Stimulated activated naive CD8-positive, alpha-beta T cell treated with anti-CD3 and anti-CD28 coated beads, Interleukin-15, amount 100 ng/mL, for 72 hours (primary cell): Measurements from ENCODE around the gene HSPA12B.

Experiments used
- ATAC-seq: fragments of 150-1000 bp; cut with Tn5 transposase; 2 replicates; pipeline ENCODE4 v1.10.0; 2021; ENCODE audit warnings: mild to moderate bottlenecking, moderate library complexity
- DNase-seq, 2 donors: peaks; one replicate each; pipeline ENCODE4 v3.0.0; 2021 to 2022
- H3K27ac Mint-ChIP-seq, 2 donors: one replicate each; pipeline ENCODE4 v1.8.0; 2022; ENCODE audit warnings: mild to moderate bottlenecking in 2 of 2, mixed read lengths in 2 of 2, moderate library complexity in 2 of 2
- H3K27me3 Mint-ChIP-seq: one replicate; pipeline ENCODE4 v1.8.0; 2022; ENCODE audit warnings: mixed read lengths
- H3K4me1 Mint-ChIP-seq: one replicate; pipeline ENCODE4 v1.8.0; 2022; ENCODE audit warnings: mild to moderate bottlenecking, mixed read lengths
- H3K4me3 Mint-ChIP-seq, 2 donors: one replicate each; pipeline ENCODE4 v1.8.0; 2022; ENCODE audit warnings: mild to moderate bottlenecking in 2 of 2, mixed read lengths in 2 of 2, moderate library complexity in 1 of 2
- H3K9me3 Mint-ChIP-seq, 2 donors: one replicate each; pipeline ENCODE4 v1.8.0; 2022; ENCODE audit warnings: mixed read lengths in 2 of 2

Gene HSPA12B

GRCh38 chr20:3759884-3760283 lies 27.4 kb downstream of the HSPA12B start:
- Mint-ChIP-seq H3K9me3 (no peaks in the 10 kb centered on the region), H3K4me1 (peaks cover 9% of the 10 kb centered on the region), H3K4me3 (no peak overlapping the region), H3K27me3 (no peaks in the 10 kb centered on the region), H3K27ac (peak overlapping the region in 1 of 2 donors; percentile 75)
- peak; percentile 8 for ATAC-seq
- DNase-seq = no peak

- H3K4me1 Mint-ChIP-seq = peaks cover 18% of the 10 kb centered on the region
- H3K9me3 Mint-ChIP-seq = no peaks in the 10 kb centered on the region
- H3K4me3 Mint-ChIP-seq = no peak overlapping the region
- no peaks in the 10 kb centered on the region for H3K27me3 Mint-ChIP-seq
- no peak for ATAC-seq
- no peak overlapping the region for H3K27ac Mint-ChIP-seq
- no peak for DNase-seq
Measured at GRCh38 chr20:3760655-3761348, 28.3 kb downstream of the HSPA12B start.

GRCh38 chr20:3763671-3764601 lies 31.5 kb downstream of the HSPA12B start:
- no peak for ATAC-seq
- H3K4me3 Mint-ChIP-seq = no peak overlapping the region

GRCh38 chr20:3764659-3765058 lies 32.2 kb downstream of the HSPA12B start:
- Mint-ChIP-seq H3K4me1 (peaks cover 44% of the 10 kb centered on the region), H3K9me3 (no peaks in the 10 kb centered on the region), H3K27me3 (no peaks in the 10 kb centered on the region), H3K4me3 (no peak overlapping the region), H3K27ac (peak overlapping the region in 1 of 2 donors; percentile 34)
- no peak for DNase-seq
- no peak for ATAC-seq

More at GRCh38 chr20:3763671-3764601, 31.5 kb downstream of the HSPA12B start:
- Mint-ChIP-seq H3K9me3 (no peaks in the 10 kb centered on the region), H3K27ac (peak overlapping the region in 1 of 2 donors; percentile 34), H3K4me1 (peaks cover 39% of the 10 kb centered on the region), H3K27me3 (no peaks in the 10 kb centered on the region)
- DNase-seq = no peak

GRCh38 chr20:3765171-3765882 lies 32.8 kb downstream of the HSPA12B start:
- ATAC-seq (no peak), DNase-seq (no peak)
- Mint-ChIP-seq H3K9me3 (no peaks in the 10 kb centered on the region), H3K4me1 (peaks cover 44% of the 10 kb centered on the region), H3K4me3 (no peak overlapping the region), H3K27ac (no peak overlapping the region), H3K27me3 (no peaks in the 10 kb centered on the region)

- H3K4me3 Mint-ChIP-seq = peak overlapping the region; percentile 91 to 97
- no peak for ATAC-seq
- H3K27me3 Mint-ChIP-seq = no peaks in the 10 kb centered on the region
- DNase-seq = no peak
- no peaks in the 10 kb centered on the region for H3K9me3 Mint-ChIP-seq
- H3K4me1 Mint-ChIP-seq = peaks cover 44% of the 10 kb centered on the region
- peak overlapping the region in 1 of 2 donors; percentile 86 for H3K27ac Mint-ChIP-seq
Measured at GRCh38 chr20:3766422-3767109, 34.1 kb downstream of the HSPA12B start.

- Mint-ChIP-seq H3K27me3 (no peaks in the 10 kb centered on the region), H3K27ac (peak overlapping the region in 1 of 2 donors; percentile 86), H3K9me3 (no peaks in the 10 kb centered on the region), H3K4me1 (peaks cover 44% of the 10 kb centered on the region), H3K4me3 (peak overlapping the region; percentile 91 to 97)
- DNase-seq (no peak), ATAC-seq (no peak)
Measured at GRCh38 chr20:3767110-3767426, 34.6 kb downstream of the HSPA12B start.

GRCh38 chr20:3767427-3768341 lies 35.2 kb downstream of the HSPA12B start, which contains the start of gene ADISSP:
Gene ADISSP, minus strand, starts transcription at chr20:3767753. Its CDS starts 7,653 bp downstream, at chr20:3760100.
- Mint-ChIP-seq H3K4me1 (peaks cover 44% of the 10 kb centered on the region), H3K9me3 (no peaks in the 10 kb centered on the region), H3K4me3 (peak within 1 kb of the TSS; percentile 91 to 97), H3K27ac (peak within 1 kb of the TSS; percentile 97 to 98), H3K27me3 (no peaks in the 10 kb centered on the region)
- ATAC-seq = peak; percentile 92
- peak; percentile 98 to 99 for DNase-seq

- Mint-ChIP-seq H3K27ac (peak overlapping the region; percentile 97 to 98), H3K27me3 (no peaks in the 10 kb centered on the region), H3K4me3 (peak overlapping the region; percentile 91 to 97), H3K9me3 (no peaks in the 10 kb centered on the region), H3K4me1 (peaks cover 44% of the 10 kb centered on the region)
- peak; percentile 80 to 81 for DNase-seq
- peak; percentile 73 for ATAC-seq
Measured at GRCh38 chr20:3768342-3769130, 36.1 kb downstream of the HSPA12B start.

- ATAC-seq (no peak), DNase-seq (no peak)
- no peak overlapping the region for H3K27ac Mint-ChIP-seq
- peaks cover 19% of the 10 kb centered on the region for H3K4me1 Mint-ChIP-seq
- no peaks in the 10 kb centered on the region for H3K27me3 Mint-ChIP-seq
- H3K4me3 Mint-ChIP-seq = no peak overlapping the region
- H3K9me3 Mint-ChIP-seq = no peaks in the 10 kb centered on the region
Measured at GRCh38 chr20:3771552-3772058, 39.1 kb downstream of the HSPA12B start.

- Mint-ChIP-seq H3K9me3 (no peaks in the 10 kb centered on the region), H3K4me3 (no peak overlapping the region), H3K27ac (no peak overlapping the region), H3K4me1 (peaks cover 29% of the 10 kb centered on the region), H3K27me3 (peaks cover 19% of the 10 kb centered on the region)
- no peak for ATAC-seq
- DNase-seq = no peak
Measured at GRCh38 chr20:3775457-3776108, 43.1 kb downstream of the HSPA12B start.

- ATAC-seq (peak; percentile 65), DNase-seq (peak in 1 of 2 donors; percentile 25)
- peak overlapping the region in 1 of 2 donors; percentile 70 for H3K27ac Mint-ChIP-seq
- H3K4me1 Mint-ChIP-seq = peaks cover 46% of the 10 kb centered on the region
- H3K9me3 Mint-ChIP-seq = no peaks in the 10 kb centered on the region
- H3K4me3 Mint-ChIP-seq = peak overlapping the region; percentile 87 to 88
- H3K27me3 Mint-ChIP-seq = peaks cover 19% of the 10 kb centered on the region
Measured at GRCh38 chr20:3777381-3777715, 44.9 kb downstream of the HSPA12B start.
